ENCODE data around the gene TOB1.

The TOB1 gene

DNA sequence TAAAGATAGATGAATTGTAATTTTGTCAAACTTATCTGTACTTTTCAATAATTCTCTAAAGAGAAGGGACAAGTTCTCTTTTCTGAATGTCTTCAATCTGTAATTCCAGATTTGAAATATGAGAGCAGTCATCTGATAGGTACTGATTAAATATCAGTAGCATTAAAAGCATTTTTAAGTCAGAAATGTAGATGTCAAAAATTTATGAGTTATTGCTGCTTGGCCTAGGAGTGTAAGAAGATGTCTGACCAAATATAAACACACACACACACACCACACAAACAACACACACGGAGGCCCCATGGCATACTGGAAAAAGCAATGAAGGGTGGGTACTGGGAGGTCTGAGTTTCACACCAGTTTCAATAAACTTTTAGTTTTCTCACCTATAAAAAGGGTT lies 2.4 kb upstream of the TOB1 start:
- in situ Hi-C loops (cut with MboI; ENCODE audit: low sequenced_read_pairs): no loop called here

DNA sequence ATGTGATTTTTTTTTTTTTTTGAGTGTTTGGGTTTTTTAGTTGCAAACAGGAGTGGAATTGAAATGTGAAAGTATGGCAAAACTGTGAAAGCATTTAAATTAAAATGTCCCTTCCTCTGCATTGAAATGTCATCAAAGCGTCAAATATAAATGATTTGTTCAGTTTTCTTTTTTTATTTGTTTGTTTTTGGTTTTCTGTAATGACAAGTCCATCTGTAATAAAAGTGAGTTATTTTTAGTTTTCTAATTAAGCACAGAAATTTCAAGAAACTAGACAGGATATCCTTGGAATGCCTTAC lies 1.9 kb upstream of the TOB1 start:
- in situ Hi-C loops (cut with MboI; ENCODE audit: low sequenced_read_pairs): no loop called here

DNA sequence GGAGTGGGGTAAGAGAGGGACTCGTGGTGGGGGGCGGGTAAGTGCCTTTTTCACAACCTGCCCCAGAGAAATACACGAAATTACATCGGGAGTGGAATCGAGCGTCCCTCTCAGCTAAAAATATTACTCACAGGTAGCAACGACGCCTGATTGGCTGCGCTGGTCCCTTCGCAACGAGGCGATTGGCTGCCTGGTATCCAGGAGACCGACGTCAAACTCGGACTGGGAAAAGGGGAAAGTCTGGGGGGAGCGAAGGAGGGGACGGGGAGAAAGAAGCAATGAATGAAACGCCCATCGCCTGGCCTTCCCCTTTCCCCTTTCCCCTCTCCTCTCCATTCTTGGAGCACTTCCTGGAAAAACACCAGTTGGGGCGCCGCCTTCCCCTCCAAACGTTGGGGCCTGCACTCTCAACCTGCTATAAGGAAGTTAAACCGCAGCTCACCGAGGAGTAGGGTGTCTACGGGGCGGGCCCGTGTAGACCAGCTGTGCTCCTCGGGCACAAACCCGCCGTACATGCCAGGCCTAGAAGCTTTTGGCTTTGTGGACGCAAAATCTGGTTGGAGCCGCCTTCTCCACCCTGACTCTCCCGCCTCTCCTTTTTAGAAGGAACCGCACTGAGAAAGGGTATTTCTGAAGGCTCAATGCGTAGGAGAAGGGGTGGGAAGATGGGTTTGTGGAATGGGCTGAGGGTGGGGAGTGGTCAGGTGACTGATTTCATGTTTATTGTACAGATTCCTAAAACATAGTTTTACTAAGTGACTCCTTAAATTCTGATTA lies 1.4 kb upstream of the TOB1 start:
- in situ Hi-C loops (cut with MboI; ENCODE audit: low sequenced_read_pairs): no loop called here

DNA sequence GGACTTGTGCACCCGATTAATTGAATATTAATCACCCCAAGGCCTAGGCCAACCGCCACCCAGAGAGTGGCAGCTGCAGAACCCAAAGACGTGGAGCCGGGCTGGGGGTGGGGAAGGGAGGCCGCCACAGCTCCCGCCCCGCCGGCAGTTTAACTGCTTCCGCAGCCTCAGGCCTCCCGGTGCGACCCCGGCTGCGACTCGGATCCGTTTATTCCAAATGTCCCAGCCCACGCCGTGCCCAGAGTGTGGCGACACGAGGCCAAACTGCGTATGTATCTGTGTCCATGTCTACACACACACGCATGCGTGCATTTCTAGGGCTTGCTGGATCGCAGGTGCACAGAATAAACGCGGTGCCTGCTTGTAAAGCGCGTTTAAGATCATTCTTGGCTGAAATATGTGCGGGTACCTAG lies 802 bp upstream of the TOB1 start:
- in situ Hi-C loops (cut with MboI; ENCODE audit: low sequenced_read_pairs): no loop called here

DNA sequence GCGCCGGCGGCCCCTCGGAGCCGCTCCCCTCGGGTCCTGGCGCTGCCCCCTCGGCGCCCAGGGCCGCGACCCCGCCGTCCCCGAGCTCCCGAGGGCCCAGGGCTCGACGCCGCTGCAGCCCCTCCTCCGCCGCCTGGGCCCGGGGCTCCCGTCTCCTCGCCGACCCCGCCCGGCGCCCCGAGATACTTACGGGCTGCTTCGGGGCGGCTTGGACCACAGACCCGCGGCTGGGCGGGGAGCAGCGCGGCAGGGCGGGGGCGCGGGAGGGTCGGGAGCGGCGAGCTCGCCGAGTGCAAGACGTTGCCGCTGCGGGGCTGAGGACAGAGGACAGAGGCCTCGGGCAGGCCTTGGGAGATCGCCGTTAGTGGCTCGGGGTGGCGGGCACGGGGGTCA lies 290 bp downstream of the TOB1 start:
- in situ Hi-C loops (cut with MboI; ENCODE audit: low sequenced_read_pairs): no loop called here

DNA sequence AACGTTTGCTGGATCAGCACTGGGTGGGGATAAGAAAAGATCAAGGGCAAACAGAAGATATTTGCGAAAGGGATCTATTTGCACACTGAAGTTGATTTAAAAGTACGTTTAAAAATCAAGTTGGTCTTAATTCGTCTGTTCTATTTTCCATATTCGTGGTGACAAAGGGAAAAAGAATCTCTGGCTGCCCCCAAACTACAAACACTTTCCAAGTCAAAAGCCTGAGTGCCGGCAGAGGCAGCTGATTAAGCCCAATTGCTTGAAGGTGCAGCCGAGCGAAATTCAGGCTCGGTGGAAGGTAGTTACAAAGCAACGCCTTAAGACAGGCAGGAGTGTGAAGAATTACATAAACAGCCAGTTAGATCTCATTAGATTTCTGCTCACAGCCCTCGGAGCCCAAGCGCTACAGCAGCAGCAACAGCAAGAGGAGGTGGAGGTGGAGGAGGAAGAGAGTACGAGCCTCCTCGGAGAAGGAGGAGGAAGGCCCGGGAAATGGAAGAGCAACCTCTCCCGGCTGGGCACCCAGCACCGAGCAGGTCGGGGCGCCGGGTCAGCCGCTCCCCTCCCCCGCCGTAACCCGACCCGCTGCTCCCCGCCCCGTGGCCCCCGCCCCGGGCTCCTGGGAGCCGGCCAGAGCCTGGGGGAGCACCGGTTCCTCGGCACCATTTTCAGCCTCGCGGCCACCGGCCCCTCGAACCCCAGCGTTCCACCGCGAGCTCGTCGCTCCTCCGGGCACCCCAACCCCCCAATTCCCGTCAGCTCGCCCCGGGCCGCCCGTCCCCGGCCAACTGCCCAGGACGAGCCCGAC lies 890 bp downstream of the TOB1 start:
- in situ Hi-C loops (cut with MboI; ENCODE audit: low sequenced_read_pairs): no loop called here

DNA sequence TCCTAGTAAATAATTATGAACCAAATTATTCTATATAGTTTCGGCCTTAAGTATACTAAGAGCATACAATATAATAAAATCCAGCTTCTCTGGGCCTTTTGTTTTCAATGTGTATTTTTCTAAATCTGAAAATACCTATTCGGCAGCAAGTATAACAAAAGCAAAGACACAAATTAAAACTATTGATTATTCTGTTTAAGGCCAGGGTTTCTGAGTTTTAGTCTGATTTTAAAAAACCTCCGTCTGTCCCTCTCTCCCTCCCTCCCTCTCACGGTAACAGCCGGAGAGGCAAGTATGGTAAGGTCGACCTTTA lies 1.5 kb downstream of the TOB1 start:
- in situ Hi-C loops (cut with MboI; ENCODE audit: low sequenced_read_pairs): loop anchor here (5.0 kb wide), 1 partner anchor 88 kb away; no protein-coding TSS in a partner anchor

DNA sequence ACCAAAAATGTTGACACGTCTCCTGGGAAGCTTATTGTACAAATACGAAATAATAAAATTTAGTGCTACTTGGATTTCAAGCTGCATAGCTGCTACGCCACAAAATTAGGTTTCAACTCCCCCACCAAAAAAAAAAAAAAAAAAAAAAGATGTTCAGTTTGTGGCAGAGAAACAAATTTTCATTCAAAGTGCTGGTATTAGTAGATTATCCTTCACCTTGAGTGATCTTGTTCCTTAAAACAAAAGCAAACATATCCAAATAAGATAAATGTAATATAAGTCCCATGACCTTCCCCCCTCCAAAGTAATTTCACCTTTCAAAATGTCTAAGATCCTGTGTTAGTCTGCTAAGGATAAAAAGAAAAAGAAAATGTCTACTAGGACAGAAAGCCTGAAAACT lies 2.2 kb downstream of the TOB1 start:
- in situ Hi-C loops (cut with MboI; ENCODE audit: low sequenced_read_pairs): loop anchor here (5.0 kb wide), 1 partner anchor 88 kb away; no protein-coding TSS in a partner anchor

DNA sequence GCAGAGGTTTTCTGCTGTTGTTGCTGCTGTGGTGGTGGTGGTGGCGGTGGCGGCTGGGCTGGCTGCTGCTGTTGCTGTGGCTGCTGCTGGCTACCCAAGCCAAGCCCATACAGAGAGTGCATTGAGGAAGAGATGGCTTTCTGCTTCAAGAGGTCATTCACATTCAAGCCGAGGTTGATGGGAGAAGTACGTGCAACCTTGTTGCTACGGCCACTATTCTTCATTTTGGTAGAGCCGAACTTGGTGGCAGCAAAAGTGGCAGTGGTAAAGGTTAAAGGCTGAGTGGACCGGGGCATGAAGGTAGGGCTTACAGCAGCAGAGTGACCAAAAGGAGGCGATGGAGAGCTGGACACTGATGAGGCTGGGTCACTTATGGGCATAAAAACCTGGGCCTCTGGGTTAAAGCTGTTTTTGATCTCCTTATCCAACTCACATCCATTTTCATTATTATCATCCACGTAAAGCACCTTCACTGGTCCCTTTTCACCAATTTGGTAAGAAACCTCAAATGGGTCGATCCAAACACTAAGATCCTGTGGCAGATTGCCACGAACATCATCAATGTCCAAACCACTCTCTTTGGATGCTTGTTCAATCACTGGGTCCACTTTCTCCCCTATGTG lies 2.8 kb downstream of the TOB1 start:
- in situ Hi-C loops (cut with MboI; ENCODE audit: low sequenced_read_pairs): loop anchor here (5.0 kb wide), 1 partner anchor 89 kb away; no protein-coding TSS in a partner anchor

DNA sequence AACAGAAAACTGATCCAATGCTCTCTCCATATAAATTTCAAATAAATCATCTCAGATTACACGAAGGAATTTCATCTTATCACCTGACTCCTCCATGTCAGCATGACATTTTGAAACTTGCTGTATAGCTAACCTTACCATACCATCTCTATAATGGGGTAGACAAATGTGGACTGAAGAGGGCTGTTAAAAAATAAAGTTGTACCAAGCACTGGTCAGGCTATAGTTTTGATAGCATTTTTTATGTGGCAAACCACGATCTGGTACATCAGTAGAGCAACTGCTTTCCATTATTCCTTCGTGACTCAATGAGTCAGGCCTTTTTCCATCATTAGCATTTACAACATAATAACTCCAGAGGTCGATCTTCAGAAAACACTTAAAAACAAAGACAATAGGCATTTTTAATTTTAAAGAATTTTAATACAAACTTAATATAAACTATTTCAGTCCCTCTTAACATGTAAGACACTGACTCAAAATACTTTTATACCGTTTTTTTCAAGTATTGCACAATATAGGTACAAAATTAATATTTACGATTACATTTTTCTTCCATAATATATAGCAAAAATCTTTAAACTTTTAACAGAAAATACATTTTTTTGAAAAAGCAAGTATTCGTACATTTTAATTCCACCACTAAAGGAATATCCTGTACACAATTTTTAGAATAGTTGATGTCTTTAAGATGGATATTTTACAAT lies 4.2 kb downstream of the TOB1 start:
- in situ Hi-C loops (cut with MboI; ENCODE audit: low sequenced_read_pairs): loop anchor here (5.0 kb wide), 1 partner anchor 90 kb away; no protein-coding TSS in a partner anchor

DNA sequence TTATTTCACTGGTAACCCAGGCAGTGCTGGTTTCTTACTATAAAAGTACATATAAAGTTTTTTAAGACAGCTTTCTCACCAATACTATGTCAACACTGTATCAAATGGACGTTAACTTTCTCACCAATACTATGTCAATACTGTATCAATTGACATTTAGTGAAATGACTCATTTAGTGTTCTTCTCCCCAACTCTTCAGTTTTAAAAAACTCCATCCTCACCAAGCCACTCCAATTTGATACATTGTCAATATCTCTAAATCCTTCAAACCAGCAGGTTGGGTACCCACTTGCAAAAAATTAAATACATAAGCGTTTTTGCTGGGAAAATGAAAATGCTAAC lies 4.8 kb downstream of the TOB1 start:
- in situ Hi-C loops (cut with MboI; ENCODE audit: low sequenced_read_pairs): loop anchor here (5.0 kb wide), 1 partner anchor 91 kb away; no protein-coding TSS in a partner anchor

DNA sequence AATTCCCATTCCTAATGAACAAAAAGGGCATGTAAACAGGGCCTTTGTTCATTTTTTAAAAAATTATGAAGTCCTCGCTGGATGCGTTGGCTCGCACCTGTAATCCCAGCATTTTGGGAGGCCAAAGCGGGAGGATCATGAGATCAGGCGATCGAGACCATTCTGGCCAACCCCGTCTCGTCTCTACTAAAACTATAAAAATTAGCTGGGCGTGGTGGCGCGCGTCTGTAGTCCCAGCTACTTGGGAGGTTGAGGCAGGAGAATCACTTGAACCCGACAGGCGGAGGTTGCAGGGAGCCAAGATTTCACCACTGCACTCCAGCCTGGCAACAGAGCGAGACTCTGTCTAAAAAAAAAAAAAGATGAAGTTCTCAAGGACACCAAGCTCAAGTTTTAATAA lies 6.4 kb downstream of the TOB1 start:
- in situ Hi-C loops (cut with MboI; ENCODE audit: low sequenced_read_pairs): loop anchor here (5.0 kb wide), 1 partner anchor 93 kb away; no protein-coding TSS in a partner anchor

DNA sequence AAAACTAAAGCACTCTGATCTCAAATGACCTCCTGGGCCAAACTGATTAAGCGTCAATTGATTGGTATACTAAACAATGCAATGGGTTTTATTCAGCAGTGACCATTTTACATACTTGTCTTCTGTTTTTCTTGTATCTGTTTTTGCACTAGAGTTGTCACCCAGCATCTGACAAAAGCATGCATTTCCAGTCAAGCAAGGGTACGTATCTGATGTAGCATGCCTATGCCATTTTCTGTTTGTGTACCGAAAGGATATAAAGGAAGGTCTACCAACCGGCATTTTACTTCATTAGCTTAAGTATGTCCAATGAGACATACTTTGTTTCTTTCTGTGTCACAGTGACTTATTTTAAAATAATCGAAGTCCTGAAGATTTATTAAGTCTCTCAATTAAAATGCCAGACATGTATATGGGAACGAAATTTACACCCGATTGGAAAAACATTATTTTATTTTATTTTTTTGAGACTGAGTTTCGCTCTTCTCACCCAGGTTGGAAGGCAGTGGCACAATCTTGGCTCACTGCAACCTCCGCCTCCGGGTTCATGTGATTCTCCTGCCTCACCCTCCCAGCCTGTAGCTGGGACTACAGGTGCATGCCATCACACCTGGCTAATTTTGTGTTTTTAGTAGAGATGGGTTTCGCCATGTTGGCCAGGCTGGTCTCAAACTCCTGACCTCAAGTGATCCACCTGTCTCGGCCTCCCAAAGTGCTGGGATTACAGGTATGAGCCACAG lies 7.5 kb downstream of the TOB1 start:
- in situ Hi-C loops (cut with MboI; ENCODE audit: low sequenced_read_pairs): no loop called here

DNA sequence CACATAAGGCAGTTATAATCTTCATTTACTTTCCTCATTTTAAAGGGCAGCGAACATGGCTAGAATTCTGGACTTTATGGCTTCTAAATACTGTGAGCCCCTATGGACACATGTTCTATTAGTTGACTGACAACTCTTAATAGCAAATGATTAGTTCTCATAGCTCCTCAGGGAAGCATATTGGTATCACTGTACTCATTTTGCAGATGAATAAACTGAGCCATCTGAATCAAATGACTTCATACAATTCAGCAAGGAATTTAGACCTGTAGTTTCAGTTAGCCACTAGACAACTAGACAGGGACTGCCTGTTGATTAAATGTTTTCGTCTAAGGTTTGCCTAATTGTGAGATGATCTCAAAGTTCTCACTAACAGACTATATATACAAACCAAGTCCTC lies 9.7 kb downstream of the TOB1 start:
- in situ Hi-C loops (cut with MboI; ENCODE audit: low sequenced_read_pairs): no loop called here

DNA sequence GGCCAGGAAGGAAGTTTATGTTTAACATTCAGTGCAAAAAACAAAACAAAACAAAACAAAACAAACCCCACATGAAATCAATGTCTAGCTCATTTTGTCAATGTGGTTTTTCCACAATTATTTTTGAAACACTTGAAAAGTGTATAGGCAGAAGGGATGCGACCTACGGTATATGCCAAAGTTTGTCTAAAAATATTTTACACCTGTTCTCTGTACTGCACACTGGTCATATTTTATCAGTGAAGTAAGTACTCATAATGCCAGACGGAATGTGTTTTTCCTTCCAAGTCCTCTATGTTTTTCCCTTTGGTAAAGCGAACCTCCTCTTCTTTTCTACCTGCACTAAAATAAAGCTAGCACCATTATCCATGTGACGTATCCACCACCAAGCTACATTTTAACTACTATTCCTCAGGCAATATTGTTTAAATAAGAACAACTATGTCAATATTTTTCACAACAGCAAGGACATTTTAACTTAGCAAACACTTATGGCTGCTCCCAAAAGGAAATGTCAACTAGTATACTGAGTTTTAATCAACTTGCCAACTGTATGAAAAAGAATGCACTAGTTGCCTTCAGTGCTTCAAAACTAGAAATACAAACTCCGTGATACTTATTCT lies 10.3 kb downstream of the TOB1 start:
- in situ Hi-C loops (cut with MboI; ENCODE audit: low sequenced_read_pairs): no loop called here

DNA sequence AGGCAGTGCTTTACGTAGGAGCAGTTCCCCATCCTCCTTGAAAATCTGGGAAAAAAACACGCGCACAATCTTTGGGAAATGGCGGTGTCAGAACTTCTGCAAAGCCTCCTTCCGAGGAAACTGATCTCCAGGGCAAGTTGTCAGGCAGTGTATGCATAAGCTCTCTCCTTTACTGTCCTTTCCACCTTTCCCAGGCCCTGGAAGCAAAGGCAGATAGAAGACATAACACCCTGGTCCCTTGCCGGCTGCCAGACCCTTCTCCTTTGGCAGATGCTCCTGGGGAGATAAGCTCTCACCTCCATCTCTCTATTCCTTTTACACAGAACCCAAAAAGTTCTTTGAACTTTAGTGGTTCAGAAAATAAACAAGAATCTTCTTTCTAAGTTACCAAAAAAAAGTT lies 12.4 kb downstream of the TOB1 start:
- in situ Hi-C loops (cut with MboI; ENCODE audit: low sequenced_read_pairs): no loop called here

DNA sequence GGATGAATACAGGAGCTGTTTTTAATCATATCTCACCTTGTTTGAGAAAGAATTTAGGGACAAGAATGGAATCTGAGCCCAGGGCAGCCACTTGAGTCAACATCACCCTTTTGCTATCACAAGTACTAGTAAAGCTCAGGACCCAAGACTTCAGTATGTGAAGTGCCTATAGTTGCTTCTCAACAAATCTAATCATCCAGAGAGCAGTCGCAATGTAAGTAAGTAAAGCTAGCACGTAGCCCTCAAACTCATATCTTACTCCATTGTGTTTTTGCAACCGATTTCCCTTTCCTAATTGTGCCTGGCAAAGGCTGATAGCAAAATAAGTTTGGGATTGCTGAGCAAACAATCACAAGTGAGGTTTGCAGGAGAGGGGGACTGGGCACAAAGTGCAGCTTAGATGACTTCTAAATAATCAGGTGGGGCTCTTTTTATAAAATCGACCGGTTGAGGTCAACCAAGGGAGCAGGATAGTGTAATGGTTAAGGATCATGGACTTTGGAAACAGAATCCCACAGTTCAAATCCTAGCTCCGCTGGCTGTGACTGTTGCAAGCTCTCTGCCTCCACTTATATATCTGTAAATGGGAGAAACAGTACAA lies 13.0 kb downstream of the TOB1 start:
- in situ Hi-C loops (cut with MboI; ENCODE audit: low sequenced_read_pairs): no loop called here

DNA sequence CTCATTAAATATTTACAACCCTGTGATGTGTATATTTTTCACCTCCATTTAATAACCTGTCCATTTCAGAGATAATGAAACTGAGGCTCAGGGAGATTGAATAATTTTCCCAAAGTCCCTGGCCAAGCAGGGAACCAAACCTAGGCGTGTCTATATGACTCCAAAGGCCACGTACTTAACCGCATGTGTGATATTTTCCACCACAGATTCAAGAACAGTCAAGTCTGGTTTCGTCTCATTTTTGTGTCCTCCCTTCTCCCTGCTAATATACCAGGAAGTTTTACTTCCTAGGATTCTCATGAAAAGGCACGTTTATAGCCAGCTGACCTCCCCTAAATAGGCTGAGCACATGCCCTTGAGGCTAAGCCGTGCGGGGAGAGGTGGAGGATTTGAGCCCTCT lies 15.5 kb downstream of the TOB1 start:
- in situ Hi-C loops (cut with MboI; ENCODE audit: low sequenced_read_pairs): no loop called here

DNA sequence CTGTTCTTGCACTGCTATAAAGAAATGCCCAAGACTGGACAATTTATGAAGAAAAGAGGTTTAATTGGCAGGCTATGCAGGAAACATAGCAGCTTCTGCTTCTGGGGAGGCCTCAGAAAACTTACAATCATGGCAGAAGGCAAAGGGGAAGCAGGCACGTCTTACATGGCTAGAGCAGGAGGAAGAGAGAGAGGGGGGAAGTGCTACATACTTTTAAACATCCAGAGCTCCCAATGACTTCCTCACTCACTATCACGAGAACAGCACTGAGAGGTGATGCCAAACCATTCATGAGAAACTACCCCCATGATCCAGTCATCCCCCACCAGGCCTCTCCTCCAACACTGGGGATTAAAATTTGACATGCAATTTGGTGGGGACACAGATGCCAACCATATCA lies 17.4 kb downstream of the TOB1 start:
- in situ Hi-C loops (cut with MboI; ENCODE audit: low sequenced_read_pairs): loop anchor here (10.0 kb wide), 1 partner anchor 304 kb away; the partner anchor contains the start of gene SPATA20

DNA sequence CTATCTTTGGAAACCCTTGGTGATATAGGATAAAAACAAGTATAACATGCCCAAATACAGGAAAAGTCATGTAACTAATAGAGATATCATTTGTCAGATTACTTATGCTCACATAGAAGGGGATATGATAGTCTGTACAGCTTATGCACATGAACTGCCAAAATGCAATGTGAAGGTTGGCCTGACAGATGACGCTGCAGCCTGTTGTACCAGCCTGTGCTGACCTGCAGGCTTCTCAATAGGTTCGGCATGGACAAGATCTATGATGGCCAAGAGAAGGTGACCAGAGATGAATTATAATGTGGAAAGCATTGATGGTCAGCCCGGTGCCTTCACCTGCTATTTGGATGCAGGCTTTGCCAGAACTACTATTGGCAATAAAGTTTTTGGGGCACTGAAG lies 18.1 kb downstream of the TOB1 start:
- in situ Hi-C loops (cut with MboI; ENCODE audit: low sequenced_read_pairs): loop anchor here (10.0 kb wide), 1 partner anchor 303 kb away; the partner anchor contains the start of gene SPATA20
